ENCODE results near the gene NES. TPM values are rescaled to one million over a fixed set of nuclear protein-coding genes. Genes with fewer than 3 reads are reported as not detected.

Gene NES
- total RNA-seq, 4 donors from 2014 or later: 7.8 to 28.8 (median 13.5) TPM

DNA sequence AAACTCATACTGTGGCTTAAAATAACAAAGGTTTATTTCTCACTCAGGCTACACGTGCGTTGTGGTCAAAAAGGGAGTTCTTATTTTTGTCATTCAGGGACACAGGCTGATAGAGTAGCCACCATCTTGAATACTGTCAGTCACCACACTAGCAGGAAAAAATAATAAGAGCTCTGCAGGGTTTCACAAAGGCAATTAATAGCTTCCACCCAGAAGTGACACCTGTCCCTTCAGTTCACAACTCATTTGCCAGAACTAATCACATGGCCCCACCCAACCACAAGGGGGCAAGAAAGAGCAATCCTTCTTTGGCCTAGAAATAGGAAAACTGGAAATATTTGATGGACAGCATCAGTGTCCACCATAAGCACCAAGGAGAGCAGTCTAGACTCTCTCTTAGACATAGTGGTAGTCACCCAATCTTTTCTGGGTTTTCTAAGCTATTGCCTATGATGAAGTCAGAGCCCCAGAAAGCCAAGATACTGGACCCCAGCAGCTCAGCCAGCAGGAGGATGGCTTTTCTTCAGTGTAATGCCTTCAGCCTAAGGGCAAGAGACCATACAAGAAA lies 49.8 kb downstream of the NES start:
- TF ChIP-seq, protein P1, sequence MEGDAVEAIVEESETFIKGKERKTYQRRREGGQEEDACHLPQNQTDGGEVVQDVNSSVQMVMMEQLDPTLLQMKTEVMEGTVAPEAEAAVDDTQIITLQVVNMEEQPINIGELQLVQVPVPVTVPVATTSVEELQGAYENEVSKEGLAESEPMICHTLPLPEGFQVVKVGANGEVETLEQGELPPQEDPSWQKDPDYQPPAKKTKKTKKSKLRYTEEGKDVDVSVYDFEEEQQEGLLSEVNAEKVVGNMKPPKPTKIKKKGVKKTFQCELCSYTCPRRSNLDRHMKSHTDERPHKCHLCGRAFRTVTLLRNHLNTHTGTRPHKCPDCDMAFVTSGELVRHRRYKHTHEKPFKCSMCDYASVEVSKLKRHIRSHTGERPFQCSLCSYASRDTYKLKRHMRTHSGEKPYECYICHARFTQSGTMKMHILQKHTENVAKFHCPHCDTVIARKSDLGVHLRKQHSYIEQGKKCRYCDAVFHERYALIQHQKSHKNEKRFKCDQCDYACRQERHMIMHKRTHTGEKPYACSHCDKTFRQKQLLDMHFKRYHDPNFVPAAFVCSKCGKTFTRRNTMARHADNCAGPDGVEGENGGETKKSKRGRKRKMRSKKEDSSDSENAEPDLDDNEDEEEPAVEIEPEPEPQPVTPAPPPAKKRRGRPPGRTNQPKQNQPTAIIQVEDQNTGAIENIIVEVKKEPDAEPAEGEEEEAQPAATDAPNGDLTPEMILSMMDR (IDR thresholded peaks at IDR 0.05; ENCODE audit: low read depth): no peak

DNA sequence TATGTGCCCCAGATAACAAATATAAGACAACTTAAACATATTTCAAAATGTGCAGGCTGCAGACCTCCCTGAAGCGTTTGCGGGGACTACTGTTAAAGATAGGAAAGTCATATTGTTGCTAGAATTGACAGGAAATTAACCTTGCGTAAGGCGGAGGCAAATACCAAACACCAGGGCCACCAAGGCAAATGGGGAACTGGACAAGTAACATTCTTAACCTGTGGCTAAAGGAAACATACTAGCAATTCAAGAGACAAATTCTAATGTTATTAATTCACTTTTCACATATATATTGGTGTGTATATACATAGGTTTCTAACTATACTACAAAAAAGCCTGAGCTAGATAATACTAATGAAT lies 51.1 kb downstream of the NES start:
- TF ChIP-seq, protein P1 (IDR thresholded peaks at IDR 0.05; ENCODE audit: low read depth): no peak

DNA sequence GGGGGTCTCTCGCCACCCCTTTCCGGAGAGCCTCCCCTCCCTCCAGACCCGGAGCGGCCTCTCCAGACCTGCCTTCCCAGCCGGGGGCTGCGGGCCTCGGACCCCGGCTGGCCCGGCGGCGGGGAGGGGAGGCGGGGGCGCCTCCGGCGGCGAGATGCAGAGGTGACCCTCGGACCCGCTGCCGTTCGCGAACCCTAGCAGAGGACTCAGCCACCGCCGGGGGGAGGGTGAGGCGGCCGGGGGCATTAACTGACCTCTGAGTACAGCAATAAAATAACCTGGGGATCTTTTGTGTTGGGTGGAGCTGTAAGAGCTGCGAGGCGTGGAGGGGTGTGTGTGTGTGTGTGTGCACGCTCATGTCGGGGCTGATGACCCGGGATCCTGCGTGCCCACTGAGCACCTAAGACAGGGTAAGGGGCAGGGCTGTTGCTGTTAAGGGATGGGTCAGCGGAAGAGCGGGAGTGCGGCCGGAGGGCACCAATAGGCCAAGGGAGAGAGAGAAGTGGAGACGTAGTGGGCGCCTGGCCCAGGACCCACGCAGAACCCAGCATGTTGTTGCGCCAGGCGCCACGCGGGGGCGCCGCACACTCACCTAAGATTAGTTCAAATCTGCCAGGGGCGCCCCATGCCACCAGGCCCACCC lies 51.6 kb downstream of the NES start:
- TF ChIP-seq, protein P1 (IDR thresholded peaks at IDR 0.05; ENCODE audit: low read depth): no peak

DNA sequence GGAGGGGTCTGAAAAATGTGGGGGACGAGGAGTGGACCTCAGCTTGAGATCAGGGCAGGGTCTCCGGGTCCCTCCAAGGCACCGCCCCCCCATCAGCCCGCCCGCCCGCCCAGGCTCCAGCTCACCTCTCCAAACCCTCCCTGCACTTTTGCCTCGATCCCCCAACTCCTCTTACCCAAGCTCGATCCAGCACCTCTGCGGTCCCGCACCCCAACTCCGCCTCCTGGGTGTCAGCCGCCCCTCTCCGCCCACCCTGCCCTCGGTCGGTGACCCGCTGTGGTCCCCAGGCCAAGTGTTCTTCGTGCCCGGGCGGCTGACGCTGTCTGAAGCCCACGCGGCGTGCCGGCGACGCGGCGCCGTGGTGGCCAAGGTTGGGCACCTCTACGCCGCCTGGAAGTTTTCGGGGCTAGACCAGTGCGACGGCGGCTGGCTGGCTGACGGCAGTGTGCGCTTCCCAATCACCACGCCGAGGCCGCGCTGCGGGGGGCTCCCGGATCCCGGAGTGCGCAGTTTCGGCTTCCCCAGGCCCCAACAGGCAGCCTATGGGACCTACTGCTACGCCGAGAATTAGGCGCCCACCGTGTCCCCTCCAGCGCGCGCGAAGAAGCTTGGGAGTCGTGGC lies 52.3 kb downstream of the NES start:
- TF ChIP-seq, protein P1 (IDR thresholded peaks at IDR 0.05; ENCODE audit: low read depth): no peak

DNA sequence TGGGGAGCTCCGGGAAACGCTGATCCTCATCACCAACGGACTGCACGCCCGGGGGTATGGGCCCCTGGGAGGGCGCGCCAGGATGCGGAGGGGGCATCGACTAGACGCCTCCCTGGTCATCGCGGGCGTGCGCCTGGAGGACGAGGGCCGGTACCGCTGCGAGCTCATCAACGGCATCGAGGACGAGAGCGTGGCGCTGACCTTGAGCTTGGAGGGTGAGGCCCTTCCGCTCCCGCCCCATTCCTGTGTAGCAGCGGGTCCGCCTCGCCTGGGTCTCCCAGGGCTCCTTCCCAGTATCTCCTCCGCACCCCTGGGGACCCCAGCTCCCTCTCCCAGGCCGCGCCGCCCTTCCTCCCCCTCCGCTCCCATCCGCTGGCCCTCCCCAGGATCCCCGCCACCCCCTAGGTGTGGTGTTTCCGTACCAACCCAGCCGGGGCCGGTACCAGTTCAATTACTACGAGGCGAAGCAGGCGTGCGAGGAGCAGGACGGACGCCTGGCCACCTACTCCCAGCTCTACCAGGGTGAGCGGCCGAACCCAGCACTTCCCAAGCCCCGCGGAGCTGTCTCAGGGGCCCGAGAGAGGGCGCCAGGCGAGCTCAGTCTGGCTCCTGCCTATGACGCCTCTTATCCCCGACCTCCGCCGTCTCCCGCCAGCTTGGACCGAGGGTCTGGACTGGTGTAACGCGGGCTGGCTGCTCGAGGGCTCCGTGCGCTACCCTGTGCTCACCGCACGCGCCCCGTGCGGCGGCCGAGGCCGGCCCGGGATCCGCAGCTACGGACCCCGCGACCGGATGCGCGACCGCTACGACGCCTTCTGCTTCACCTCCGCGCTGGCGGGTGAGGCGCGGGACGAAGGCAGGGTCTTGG lies 53.0 kb downstream of the NES start:
- TF ChIP-seq, protein P1 (IDR thresholded peaks at IDR 0.05; ENCODE audit: low read depth): no peak

DNA sequence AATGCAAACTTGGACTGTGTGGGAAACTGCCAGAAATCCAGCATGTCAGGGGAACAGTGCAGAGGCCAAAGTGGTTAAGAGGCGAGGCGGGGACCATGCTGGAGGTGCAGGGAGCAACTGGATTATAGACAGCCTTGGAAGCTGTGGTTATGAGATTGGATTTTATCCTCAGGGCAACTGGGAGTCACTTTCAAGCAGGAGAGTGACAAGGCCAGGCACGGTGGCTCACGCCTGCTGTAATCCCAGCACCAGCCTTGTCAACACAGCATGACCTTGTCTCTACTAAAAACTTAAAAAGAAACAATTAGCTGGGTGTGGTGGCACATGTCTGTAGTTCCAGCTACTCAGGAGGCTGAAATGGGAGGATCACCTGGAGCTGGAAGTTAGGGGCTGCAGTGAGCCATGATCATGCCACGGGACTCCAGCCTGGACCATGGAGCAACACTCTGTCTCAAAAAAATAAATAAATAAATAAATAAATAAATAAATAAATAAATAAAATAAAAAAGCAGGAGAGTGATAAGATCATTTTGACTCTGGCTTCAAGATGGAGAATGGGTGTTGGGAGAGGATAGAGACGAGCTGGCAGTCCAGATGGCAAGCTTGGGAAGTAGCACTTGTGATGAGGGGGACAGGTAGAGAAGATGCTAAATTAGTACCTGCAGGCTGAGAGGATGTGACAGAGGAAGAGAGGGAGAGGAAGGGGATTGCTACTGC lies 54.5 kb downstream of the NES start:
- TF ChIP-seq, protein P1 (IDR thresholded peaks at IDR 0.05; ENCODE audit: low read depth): no peak
